Measurements from ENCODE around the gene ZNF687. TPM values are rescaled to one million over a fixed set of nuclear protein-coding genes. Genes with fewer than 3 reads are reported as not detected.
A peak's percentile ranks its signal among the peaks of the same experiment; 100 is the strongest.

Gene ZNF687
- 67.9 TPM for total RNA-seq

- TF ChIP-seq CTCF (IDR thresholded peaks at IDR 0.05) = no peak
- Histone ChIP-seq H3K36me3 (peaks cover 20 to 22% of the 10 kb centered on the region in 2 donors), H3K4me3 (peak within 1 kb of the TSS; percentile 89 to 94), H3K27me3 (no peaks in the 10 kb centered on the region), H3K4me1 (peaks cover 6 to 17% of the 10 kb centered on the region in 2 donors), H3K27ac (peak within 1 kb of the TSS; percentile 97 to 99), H3K9me3 (no peaks in the 10 kb centered on the region)
- intact Hi-C loops (cut with DNase I) = loop anchor here (1.0 to 5.0 kb wide), 5 partner anchors 28 to 259 kb away; partner anchors contain the start of genes PI4KB, PSMB4, PSMD4 and TUFT1
- peak; percentile 100 for DNase-seq (ENCODE audit: low spot score in 2 of 2)
Measured at GRCh38 chr1:151281969-151282882, at the start of gene ZNF687. Gene ZNF687 (plus strand): TSS chr1:151282299. CDS start chr1:151286292, 3,993 bp downstream.

- intact Hi-C loops (cut with DNase I) = no loop called here
- TF ChIP-seq CTCF (IDR thresholded peaks at IDR 0.05) = no peak
- no peaks in the 10 kb centered on the region for H3K27me3 ChIP-seq
- H3K27ac ChIP-seq = no peak overlapping the region
- peaks cover 90 to 100% of the 10 kb centered on the region in 2 donors for H3K36me3 ChIP-seq
- no peak for DNase-seq (ENCODE audit: low spot score in 2 of 2)
- no peak overlapping the region for H3K4me3 ChIP-seq
- no peaks in the 10 kb centered on the region for H3K4me1 ChIP-seq
- H3K9me3 ChIP-seq = no peaks in the 10 kb centered on the region
Measured at GRCh38 chr1:151235235-151235634, 46.9 kb upstream of the ZNF687 start.

GRCh38 chr1:151237678-151238466 is 44.2 kb upstream of the ZNF687 start:
- intact Hi-C loops (cut with DNase I) = no loop called here
- no peaks in the 10 kb centered on the region for H3K9me3 ChIP-seq
- H3K4me1 ChIP-seq = no peaks in the 10 kb centered on the region
- peaks cover 88 to 100% of the 10 kb centered on the region in 2 donors for H3K36me3 ChIP-seq
- no peak overlapping the region for H3K4me3 ChIP-seq
- DNase-seq (ENCODE audit: low spot score in 2 of 2) = no peak
- no peaks in the 10 kb centered on the region for H3K27me3 ChIP-seq
- no peak for TF ChIP-seq CTCF (IDR thresholded peaks at IDR 0.05)
- no peak overlapping the region for H3K27ac ChIP-seq

- no peaks in the 10 kb centered on the region for H3K4me1 ChIP-seq
- TF ChIP-seq CTCF (IDR thresholded peaks at IDR 0.05) = no peak
- intact Hi-C loops (cut with DNase I) = no loop called here
- H3K9me3 ChIP-seq = no peaks in the 10 kb centered on the region
- no peaks in the 10 kb centered on the region for H3K27me3 ChIP-seq
- DNase-seq (ENCODE audit: low spot score in 2 of 2) = no peak
- no peak overlapping the region for H3K4me3 ChIP-seq
- H3K36me3 ChIP-seq = peaks cover 90 to 100% of the 10 kb centered on the region in 2 donors
- no peak overlapping the region for H3K27ac ChIP-seq
Measured at GRCh38 chr1:151238467-151238739, 43.7 kb upstream of the ZNF687 start.

- Histone ChIP-seq H3K9me3 (no peaks in the 10 kb centered on the region), H3K27ac (no peak overlapping the region), H3K36me3 (peaks cover 89 to 92% of the 10 kb centered on the region in 2 donors), H3K4me1 (no peaks in the 10 kb centered on the region), H3K4me3 (no peak overlapping the region), H3K27me3 (no peaks in the 10 kb centered on the region)
- DNase-seq (ENCODE audit: low spot score in 2 of 2) = no peak
- no peak for TF ChIP-seq CTCF (IDR thresholded peaks at IDR 0.05)
- intact Hi-C loops (cut with DNase I) = no loop called here
Measured at GRCh38 chr1:151242442-151242841, 39.7 kb upstream of the ZNF687 start.
